ENCODE measurements around the gene PPP1R14B.

Gene PPP1R14B

GRCh38 chr11:64231546-64231945 lies 15.2 kb downstream of the PPP1R14B start:
- no peak overlapping the region for H3K4me3 ChIP-seq (ENCODE audit: low read depth, low read length)

- peak overlapping the region; percentile 61 for H3K4me3 ChIP-seq (ENCODE audit: low read depth, low read length)
Observed at GRCh38 chr11:64230985-64231365, 15.8 kb downstream of the PPP1R14B start.

- peak within 1 kb of the TSS; percentile 61 for H3K4me3 ChIP-seq (ENCODE audit: low read depth, low read length)
Observed at GRCh38 chr11:64230171-64230984, 16.4 kb downstream of the PPP1R14B start, which contains the start of gene DNAJC4. Gene DNAJC4, plus strand, starts transcription at chr11:64230548. Its CDS starts 307 bp downstream, at chr11:64230855.

- peak overlapping the region; percentile 61 for H3K4me3 ChIP-seq (ENCODE audit: low read depth, low read length)
Observed at GRCh38 chr11:64229744-64230170, 17.0 kb downstream of the PPP1R14B start.

- H3K4me3 ChIP-seq (ENCODE audit: low read depth, low read length) = no peak overlapping the region
Observed at GRCh38 chr11:64229090-64229743, 17.5 kb downstream of the PPP1R14B start.

GRCh38 chr11:64227405-64227956 lies 19.3 kb downstream of the PPP1R14B start:
- no peak overlapping the region for H3K4me3 ChIP-seq (ENCODE audit: low read depth, low read length)

GRCh38 chr11:64226507-64227051 lies 20.2 kb downstream of the PPP1R14B start:
- peak overlapping the region; percentile 78 for H3K4me3 ChIP-seq (ENCODE audit: low read depth, low read length)

- H3K4me3 ChIP-seq (ENCODE audit: low read depth, low read length) = peak within 1 kb of the TSS; percentile 78
Observed at GRCh38 chr11:64225608-64226506, 20.9 kb downstream of the PPP1R14B start, which contains the start of the genes NUDT22 and TRPT1. Gene NUDT22, plus strand, starts transcription at chr11:64226274. Its CDS starts 379 bp downstream, at chr11:64226653. Gene TRPT1, minus strand, starts transcription at chr11:64226186. Its CDS starts 326 bp downstream, at chr11:64225860.

GRCh38 chr11:64224891-64225607 lies 21.7 kb downstream of the PPP1R14B start:
- peak overlapping the region; percentile 78 for H3K4me3 ChIP-seq (ENCODE audit: low read depth, low read length)

GRCh38 chr11:64224151-64224890 lies 22.4 kb downstream of the PPP1R14B start:
- H3K4me3 ChIP-seq (ENCODE audit: low read depth, low read length) = no peak overlapping the region

- no peak overlapping the region for H3K4me3 ChIP-seq (ENCODE audit: low read depth, low read length)
Observed at GRCh38 chr11:64223001-64223651, 23.6 kb downstream of the PPP1R14B start.

GRCh38 chr11:64222651-64223000 lies 24.1 kb downstream of the PPP1R14B start:
- no peak overlapping the region for H3K4me3 ChIP-seq (ENCODE audit: low read depth, low read length)

- H3K4me3 ChIP-seq (ENCODE audit: low read depth, low read length) = no peak overlapping the region
Observed at GRCh38 chr11:64220798-64221197, 25.9 kb downstream of the PPP1R14B start.

GRCh38 chr11:64220271-64220670 lies 26.5 kb downstream of the PPP1R14B start:
- H3K4me3 ChIP-seq (ENCODE audit: low read depth, low read length) = no peak overlapping the region

GRCh38 chr11:64219755-64220154 lies 27.0 kb downstream of the PPP1R14B start:
- no peak overlapping the region for H3K4me3 ChIP-seq (ENCODE audit: low read depth, low read length)

- no peak overlapping the region for H3K4me3 ChIP-seq (ENCODE audit: low read depth, low read length)
Observed at GRCh38 chr11:64219354-64219684, 27.4 kb downstream of the PPP1R14B start.

- no peak overlapping the region for H3K4me3 ChIP-seq (ENCODE audit: low read depth, low read length)
Observed at GRCh38 chr11:64218628-64219353, 28.0 kb downstream of the PPP1R14B start.

GRCh38 chr11:64216879-64217278 lies 29.9 kb downstream of the PPP1R14B start:
- no peak overlapping the region for H3K4me3 ChIP-seq (ENCODE audit: low read depth, low read length)

Measured in iPS-11a (cell line).